Epithelial cell of esophagus (primary cell): ENCODE data around the gene NRSN2.
"Not testable (repeated sequence)": the region's sequence is repeated elsewhere in the genome, so short reads cannot be mapped to it uniquely, and the experiment has no call there.

Source experiments
- DNase-seq: peaks from one replicate; pipeline ENCODE4 v3.0.0; 2010; ENCODE audit warnings: low read depth
- H3K4me3 ChIP-seq: 2 replicates; pipeline ENCODE4 v1.5.1; 2011; ENCODE audit warnings: mild to moderate bottlenecking, low read length, control low read depth
- CTCF ChIP-seq: IDR thresholded peaks from 2 replicates; pipeline ENCODE4 v1.5.1; 2011; ENCODE audit warnings: low read depth, mild to moderate bottlenecking, low read length, control low read depth, inconsistent platforms; ENCODE audit not compliant: insufficient read depth; ENCODE audit errors: missing control alignments

The NRSN2 gene

GRCh38 chr20:330233-331149 is 16.4 kb upstream of the NRSN2 start:
- H3K4me3 ChIP-seq = no peak overlapping the region
- TF ChIP-seq CTCF = peak; percentile 88
- DNase-seq = peak; percentile 64

GRCh38 chr20:334578-334977 is 12.3 kb upstream of the NRSN2 start:
- no peak for TF ChIP-seq CTCF
- H3K4me3 ChIP-seq = no peak overlapping the region
- no peak for DNase-seq

- not testable (repeated sequence) for DNase-seq, H3K4me3 ChIP-seq
Observed at GRCh38 chr20:336040-336439, 10.9 kb upstream of the NRSN2 start.

GRCh38 chr20:341682-342081 is 5.2 kb upstream of the NRSN2 start:
- no peak for TF ChIP-seq CTCF
- peak; percentile 95 for DNase-seq
- no peak overlapping the region for H3K4me3 ChIP-seq

GRCh38 chr20:343107-343506 is 3.8 kb upstream of the NRSN2 start:
- H3K4me3 ChIP-seq = no peak overlapping the region
- no peak for DNase-seq
- TF ChIP-seq CTCF = no peak

- peak overlapping the region; percentile 69 for H3K4me3 ChIP-seq
- DNase-seq = no peak
- no peak for TF ChIP-seq CTCF
Observed at GRCh38 chr20:346033-346639, 775 bp upstream of the NRSN2 start.

GRCh38 chr20:347317-347639 is 367 bp downstream of the NRSN2 start:
- no peak for TF ChIP-seq CTCF
- no peak for DNase-seq
- H3K4me3 ChIP-seq = peak overlapping the region; percentile 69
